ENCODE measurements around the gene ARHGEF9. TPM values are rescaled to one million over a fixed set of nuclear protein-coding genes. Genes with fewer than 3 reads are reported as not detected.

Gene ARHGEF9
- polyA plus RNA-seq, 1 donor from 2014 or later, result 71.9 TPM

DNA sequence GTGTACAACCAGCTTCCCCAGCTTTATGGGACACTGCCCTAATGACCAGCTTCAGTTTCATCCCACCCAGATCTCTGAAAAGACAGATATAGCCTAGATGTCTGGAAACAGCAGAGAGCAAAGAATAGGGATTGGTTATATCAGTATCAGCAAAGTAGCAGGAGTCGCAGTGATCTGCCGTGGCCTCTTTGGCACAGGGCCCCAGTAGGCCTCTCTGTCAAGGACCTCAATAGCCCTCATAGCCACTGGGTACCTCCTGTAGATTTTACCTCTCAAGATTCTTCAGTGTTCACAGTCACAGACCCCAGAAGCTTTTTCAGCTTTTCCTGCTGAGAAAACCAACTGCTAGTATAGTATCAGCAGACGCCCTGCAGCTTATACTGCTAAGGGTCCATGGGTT, 104.6 kb downstream of the ARHGEF9 start:
- Histone ChIP-seq H3K4me2 (ENCODE audit: low read length) (no peak overlapping the region), H4K20me1 (ENCODE audit: insufficient read depth) (no peaks in the 10 kb centered on the region), H2AFZ (ENCODE audit: low read depth, low read length) (no peak overlapping the region), H3K9ac (ENCODE audit: low read length) (no peak overlapping the region), H3F3A (ENCODE audit: insufficient read depth, low read length, poor library complexity, severe bottlenecking) (no peaks in the 10 kb centered on the region), H3K27me3 (ENCODE audit: insufficient read depth, low read depth, low read length) (no peaks in the 10 kb centered on the region), H3K4me3 (ENCODE audit: low read length) (no peak overlapping the region), H3K27ac (ENCODE audit: low read length) (no peak overlapping the region), H3K9me2 (ENCODE audit: insufficient read depth, low read length) (no peaks in the 10 kb centered on the region), H3K9me3 (ENCODE audit: low read length) (no peaks in the 10 kb centered on the region), H3K79me2 (replicated peaks; ENCODE audit: insufficient read depth, low read length) (no peaks in the 10 kb centered on the region), H3K36me3 (ENCODE audit: insufficient read depth, low read length) (no peaks in the 10 kb centered on the region)
- TF ChIP-seq EZH2 (IDR thresholded peaks at IDR 0.05; ENCODE audit: borderline replicate concordance, insufficient read depth, low read length, poor library complexity, severe bottlenecking) (no peak), SMC3 (conservative IDR thresholded peaks at IDR 0.05; ENCODE audit: poor library complexity) (no peak), TAF1 (IDR thresholded peaks at IDR 0.05; ENCODE audit: low read depth) (no peak), MXI1 (conservative IDR thresholded peaks at IDR 0.05; ENCODE audit: poor library complexity, severe bottlenecking) (no peak), POLR2AphosphoS5 (IDR thresholded peaks at IDR 0.05) (no peak), RAD21 (conservative IDR thresholded peaks at IDR 0.05) (no peak), EP300 (conservative IDR thresholded peaks at IDR 0.05; ENCODE audit: poor library complexity, severe bottlenecking) (no peak)
- TF ChIP-seq, protein P1, sequence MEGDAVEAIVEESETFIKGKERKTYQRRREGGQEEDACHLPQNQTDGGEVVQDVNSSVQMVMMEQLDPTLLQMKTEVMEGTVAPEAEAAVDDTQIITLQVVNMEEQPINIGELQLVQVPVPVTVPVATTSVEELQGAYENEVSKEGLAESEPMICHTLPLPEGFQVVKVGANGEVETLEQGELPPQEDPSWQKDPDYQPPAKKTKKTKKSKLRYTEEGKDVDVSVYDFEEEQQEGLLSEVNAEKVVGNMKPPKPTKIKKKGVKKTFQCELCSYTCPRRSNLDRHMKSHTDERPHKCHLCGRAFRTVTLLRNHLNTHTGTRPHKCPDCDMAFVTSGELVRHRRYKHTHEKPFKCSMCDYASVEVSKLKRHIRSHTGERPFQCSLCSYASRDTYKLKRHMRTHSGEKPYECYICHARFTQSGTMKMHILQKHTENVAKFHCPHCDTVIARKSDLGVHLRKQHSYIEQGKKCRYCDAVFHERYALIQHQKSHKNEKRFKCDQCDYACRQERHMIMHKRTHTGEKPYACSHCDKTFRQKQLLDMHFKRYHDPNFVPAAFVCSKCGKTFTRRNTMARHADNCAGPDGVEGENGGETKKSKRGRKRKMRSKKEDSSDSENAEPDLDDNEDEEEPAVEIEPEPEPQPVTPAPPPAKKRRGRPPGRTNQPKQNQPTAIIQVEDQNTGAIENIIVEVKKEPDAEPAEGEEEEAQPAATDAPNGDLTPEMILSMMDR (IDR thresholded peaks at IDR 0.05; ENCODE audit: poor library complexity, severe bottlenecking), result no peak
- TF ChIP-seq, protein P2, sequence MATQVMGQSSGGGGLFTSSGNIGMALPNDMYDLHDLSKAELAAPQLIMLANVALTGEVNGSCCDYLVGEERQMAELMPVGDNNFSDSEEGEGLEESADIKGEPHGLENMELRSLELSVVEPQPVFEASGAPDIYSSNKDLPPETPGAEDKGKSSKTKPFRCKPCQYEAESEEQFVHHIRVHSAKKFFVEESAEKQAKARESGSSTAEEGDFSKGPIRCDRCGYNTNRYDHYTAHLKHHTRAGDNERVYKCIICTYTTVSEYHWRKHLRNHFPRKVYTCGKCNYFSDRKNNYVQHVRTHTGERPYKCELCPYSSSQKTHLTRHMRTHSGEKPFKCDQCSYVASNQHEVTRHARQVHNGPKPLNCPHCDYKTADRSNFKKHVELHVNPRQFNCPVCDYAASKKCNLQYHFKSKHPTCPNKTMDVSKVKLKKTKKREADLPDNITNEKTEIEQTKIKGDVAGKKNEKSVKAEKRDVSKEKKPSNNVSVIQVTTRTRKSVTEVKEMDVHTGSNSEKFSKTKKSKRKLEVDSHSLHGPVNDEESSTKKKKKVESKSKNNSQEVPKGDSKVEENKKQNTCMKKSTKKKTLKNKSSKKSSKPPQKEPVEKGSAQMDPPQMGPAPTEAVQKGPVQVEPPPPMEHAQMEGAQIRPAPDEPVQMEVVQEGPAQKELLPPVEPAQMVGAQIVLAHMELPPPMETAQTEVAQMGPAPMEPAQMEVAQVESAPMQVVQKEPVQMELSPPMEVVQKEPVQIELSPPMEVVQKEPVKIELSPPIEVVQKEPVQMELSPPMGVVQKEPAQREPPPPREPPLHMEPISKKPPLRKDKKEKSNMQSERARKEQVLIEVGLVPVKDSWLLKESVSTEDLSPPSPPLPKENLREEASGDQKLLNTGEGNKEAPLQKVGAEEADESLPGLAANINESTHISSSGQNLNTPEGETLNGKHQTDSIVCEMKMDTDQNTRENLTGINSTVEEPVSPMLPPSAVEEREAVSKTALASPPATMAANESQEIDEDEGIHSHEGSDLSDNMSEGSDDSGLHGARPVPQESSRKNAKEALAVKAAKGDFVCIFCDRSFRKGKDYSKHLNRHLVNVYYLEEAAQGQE (IDR thresholded peaks at IDR 0.05; ENCODE audit: borderline replicate concordance), result no peak

DNA sequence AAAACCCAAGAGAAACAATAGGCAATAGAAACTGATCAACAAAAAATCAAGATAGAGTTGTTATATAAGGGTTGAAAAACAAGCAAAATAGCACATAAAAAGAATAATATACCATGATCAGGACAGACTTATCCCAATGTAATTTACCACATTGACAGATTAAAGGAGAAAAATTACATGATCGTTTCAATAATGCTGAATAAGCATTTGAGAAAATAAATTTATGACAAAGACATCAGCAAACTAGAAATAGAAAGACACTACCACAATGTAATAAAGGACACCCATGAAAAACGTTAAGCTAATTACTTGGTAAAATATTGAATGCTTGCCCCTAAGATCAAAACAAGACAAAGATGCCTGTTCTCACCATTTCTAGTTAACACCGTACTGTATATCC, 105.6 kb downstream of the ARHGEF9 start:
- Histone ChIP-seq H4K20me1 (ENCODE audit: insufficient read depth) (no peaks in the 10 kb centered on the region), H3K4me3 (ENCODE audit: low read length) (no peak overlapping the region), H2AFZ (ENCODE audit: low read depth, low read length) (no peak overlapping the region), H3K27ac (ENCODE audit: low read length) (no peak overlapping the region), H3K79me2 (replicated peaks; ENCODE audit: insufficient read depth, low read length) (no peaks in the 10 kb centered on the region), H3F3A (ENCODE audit: insufficient read depth, low read length, poor library complexity, severe bottlenecking) (no peaks in the 10 kb centered on the region), H3K9ac (ENCODE audit: low read length) (no peak overlapping the region), H3K9me3 (ENCODE audit: low read length) (no peaks in the 10 kb centered on the region), H3K4me2 (ENCODE audit: low read length) (no peak overlapping the region), H3K27me3 (ENCODE audit: insufficient read depth, low read depth, low read length) (no peaks in the 10 kb centered on the region), H3K9me2 (ENCODE audit: insufficient read depth, low read length) (no peaks in the 10 kb centered on the region), H3K36me3 (ENCODE audit: insufficient read depth, low read length) (no peaks in the 10 kb centered on the region)
- TF ChIP-seq SMC3 (conservative IDR thresholded peaks at IDR 0.05; ENCODE audit: poor library complexity) (no peak), EZH2 (IDR thresholded peaks at IDR 0.05; ENCODE audit: borderline replicate concordance, insufficient read depth, low read length, poor library complexity, severe bottlenecking) (no peak), TAF1 (IDR thresholded peaks at IDR 0.05; ENCODE audit: low read depth) (no peak), RAD21 (conservative IDR thresholded peaks at IDR 0.05) (no peak)
- TF ChIP-seq, protein P2 (IDR thresholded peaks at IDR 0.05; ENCODE audit: borderline replicate concordance), result no peak
- TF ChIP-seq, protein P1 (IDR thresholded peaks at IDR 0.05; ENCODE audit: poor library complexity, severe bottlenecking), result no peak

Measured in neural cell (in vitro differentiated cells).